AG04449 (cell line): ENCODE measurements around the gene SMPDL3B.

Source experiments
- CTCF ChIA-PET: fragments of 350-600 bp; formaldehyde crosslinking; extraction: SDS; loops from one replicate; lab custom pipeline; 2021; ENCODE audit warnings: antibody characterized with exemption; lab: Yijun Ruan, JAX
- POLR2A ChIA-PET: fragments of 400-600, 350-600 bp; formaldehyde crosslinking; extraction: SDS; loops from one replicate; lab custom pipeline; 2020; ENCODE audit warnings: antibody characterized with exemption, inconsistent platforms; lab: Yijun Ruan, JAX
- DNase-seq: peaks from one replicate; pipeline ENCODE4 v3.0.0-alpha.2; 2010; ENCODE audit warnings: low read depth, low spot score
- H3K4me3 ChIP-seq: 2 replicates; pipeline ENCODE4 v1.5.1; 2011; ENCODE audit warnings: low read depth, mild to moderate bottlenecking, control low read depth, low read length
- CTCF ChIP-seq: IDR thresholded peaks from one replicate; pipeline ENCODE4 v1.5.1; 2011; ENCODE audit warnings: mild to moderate bottlenecking, moderate library complexity, low read length, control low read depth, inconsistent platforms; ENCODE audit not compliant: insufficient read depth; ENCODE audit errors: missing control alignments

Gene SMPDL3B

GRCh38 chr1:27915082-27915575, 19.7 kb upstream of the SMPDL3B start:
- ChIA-PET CTCF (no interaction called here), POLR2A (no interaction called here)
- DNase-seq, result no peak
- H3K4me3 ChIP-seq, result peak overlapping the region; percentile 43
- no peak for TF ChIP-seq CTCF

DNA sequence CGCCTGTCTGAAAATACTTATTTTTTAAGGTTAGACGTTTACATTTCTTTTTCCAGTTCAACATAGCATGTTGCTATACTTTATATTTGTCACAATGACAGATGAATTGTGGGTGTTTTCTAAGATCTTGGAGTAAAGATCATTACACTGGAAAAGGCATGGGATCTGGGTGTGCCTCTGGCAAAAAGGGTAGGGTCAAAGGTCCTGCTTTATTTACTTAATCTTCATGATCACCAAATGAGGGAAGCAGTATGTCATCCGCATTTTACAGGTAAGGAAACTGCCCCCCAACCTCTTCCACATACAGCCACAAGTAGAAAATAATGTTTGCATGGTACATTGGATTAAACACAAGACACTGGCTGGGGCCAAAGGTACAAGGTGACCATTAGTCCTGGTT, 12.5 kb upstream of the SMPDL3B start:
- TF ChIP-seq CTCF, result no peak
- ChIA-PET CTCF (no interaction called here), POLR2A (no interaction called here)
- no peak overlapping the region for H3K4me3 ChIP-seq
- DNase-seq, result no peak

DNA sequence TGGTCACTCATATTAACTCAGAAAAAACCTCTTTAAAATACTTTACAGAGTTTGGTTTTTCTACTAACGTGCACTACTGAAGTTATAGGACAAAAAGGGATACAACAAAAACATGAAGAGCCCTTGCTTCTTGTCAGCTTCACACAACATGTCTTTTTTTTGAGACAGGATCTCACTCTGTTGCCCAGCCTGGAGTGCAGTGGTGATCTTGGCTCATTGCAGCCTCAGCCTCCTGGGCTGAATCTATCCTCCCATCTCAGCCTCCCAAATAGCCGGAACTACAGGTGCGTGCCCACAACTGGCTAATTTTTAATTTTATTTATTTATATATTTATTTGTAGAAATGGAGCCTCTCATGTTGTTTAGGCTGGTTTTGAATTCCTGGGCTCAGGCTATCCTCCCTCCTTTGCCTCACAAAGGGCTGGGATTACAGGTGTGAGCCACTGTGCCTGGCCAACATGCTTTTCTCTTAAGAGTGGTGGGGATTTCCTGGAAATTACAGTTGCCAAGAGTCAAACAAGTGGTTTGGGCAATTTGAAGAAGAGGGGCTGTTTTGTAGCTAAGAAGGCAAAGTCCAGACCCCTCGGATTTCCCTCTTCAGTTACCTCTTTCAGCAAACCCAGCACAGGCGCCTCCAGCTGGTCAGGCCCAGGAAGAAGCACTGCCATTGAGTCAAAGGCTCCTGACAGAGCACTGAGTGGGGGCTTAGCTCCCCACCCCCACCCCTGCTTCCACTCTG, 6.4 kb upstream of the SMPDL3B start:
- POLR2A ChIA-PET, result no interaction called here
- CTCF ChIA-PET, result no interaction called here
- TF ChIP-seq CTCF, result no peak
- DNase-seq, result no peak
- H3K4me3 ChIP-seq, result no peak overlapping the region

- ChIA-PET CTCF (interaction anchor here (1.4 kb wide), 1 partner anchor 9 kb away, joined by 3 read pairs; no protein-coding TSS in a partner anchor), POLR2A (no interaction called here)
- no peak for DNase-seq
- no peak for TF ChIP-seq CTCF
- H3K4me3 ChIP-seq, result no peak overlapping the region
Measured at GRCh38 chr1:27931184-27931583, 3.6 kb upstream of the SMPDL3B start.

DNA sequence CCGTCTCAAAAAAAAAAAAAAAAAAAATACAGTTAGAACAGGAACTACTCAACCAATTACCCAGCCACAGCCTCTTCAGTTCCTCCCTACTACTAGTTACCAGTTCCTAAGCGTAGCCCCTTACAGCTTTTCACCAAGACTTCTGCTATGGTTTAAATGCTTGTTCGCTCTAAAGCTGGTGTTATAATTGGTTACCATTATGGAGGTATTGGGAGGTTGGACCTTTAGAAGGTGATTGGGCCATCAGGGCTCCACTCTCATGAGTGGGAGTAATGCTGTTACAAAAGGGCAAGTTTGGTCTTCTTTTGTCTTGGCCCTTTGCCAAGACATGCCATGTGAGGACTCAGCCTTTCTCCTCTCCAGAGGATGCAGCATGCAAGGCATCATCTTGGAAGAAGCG, 3.0 kb upstream of the SMPDL3B start:
- CTCF ChIA-PET, result interaction anchor here (0.6 to 1.4 kb wide), 2 partner anchors 8 to 31 kb away, joined by 3 read pairs; no protein-coding TSS in a partner anchor
- TF ChIP-seq CTCF, result no peak
- DNase-seq, result no peak
- POLR2A ChIA-PET, result no interaction called here
- H3K4me3 ChIP-seq, result no peak overlapping the region

- H3K4me3 ChIP-seq, result no peak overlapping the region
- TF ChIP-seq CTCF, result no peak
- ChIA-PET POLR2A (interaction anchor here (0.6 kb wide), 1 partner anchor 36 kb away, joined by 4 read pairs; no protein-coding TSS in a partner anchor), CTCF (interaction anchor here (1.4 kb wide), 1 partner anchor 35 kb away, joined by 3 read pairs; no protein-coding TSS in a partner anchor)
- no peak for DNase-seq
Measured at GRCh38 chr1:27935721-27936120, 921 bp downstream of the SMPDL3B start.
